Measurements from ENCODE around the gene VPS11. TPM values are rescaled to one million over a fixed set of nuclear protein-coding genes. Genes with fewer than 3 reads are reported as not detected.

The VPS11 gene
- polyA plus RNA-seq (2011; rRNA removed) (11.4 and 15.9 TPM in 2 replicates), polyA minus RNA-seq (2011; rRNA and poly(A)+ RNA removed) (22.0 and 26.1 TPM in 2 replicates)

GRCh38 chr11:119067371-119068222, at the start of gene VPS11:
TSS of gene VPS11 (plus strand) at chr11:119067818. CDS start at chr11:119067824, 6 bp downstream.
- Histone ChIP-seq H3K36me3 (ENCODE audit: control insufficient read depth, insufficient read depth, low read length) (peaks cover 10% of the 10 kb centered on the region), H3K4me3 (ENCODE audit: low read depth, low read length) (peak within 1 kb of the TSS; percentile 83), H3K27me3 (ENCODE audit: control insufficient read depth, insufficient read depth, low read length) (no peaks in the 10 kb centered on the region)
- peak; percentile 79 for DNase-seq (ENCODE audit: low read depth)
- no peak for TF ChIP-seq CTCF (IDR thresholded peaks at IDR 0.05; ENCODE audit: insufficient read depth, low read depth, low read length)
- CTCF ChIA-PET, result interaction anchor here (0.5 to 2.3 kb wide), 6 partner anchors 12 to 254 kb away, joined by 3 to 6 read pairs (median 3); a partner anchor contains a TSS
- POLR2A ChIA-PET, result interaction anchor here (0.9 to 1.2 kb wide), 2 partner anchors 17 to 28 kb away, joined by 3 to 26 read pairs; partner anchors contain the start of gene HMBS

GRCh38 chr11:119018074-119018938, 49.3 kb upstream of the VPS11 start, which contains the start of the genes RPS25 and TRAPPC4:
TSS of gene RPS25 (minus strand) at chr11:119018343. CDS start at chr11:119018284, 59 bp downstream.
TSS of gene TRAPPC4 (plus strand) at chr11:119018766. CDS start at chr11:119018796, 30 bp downstream.
- DNase-seq (ENCODE audit: low read depth), result peak; percentile 76
- ChIA-PET CTCF (interaction anchor here (0.7 to 3.4 kb wide), 4 partner anchors 12 to 329 kb away, joined by 3 to 13 read pairs (median 3); partner anchors contain the start of gene SLC37A4), POLR2A (no interaction called here)
- H3K36me3 ChIP-seq (ENCODE audit: control insufficient read depth, insufficient read depth, low read length), result peaks cover 12% of the 10 kb centered on the region
- no peak for TF ChIP-seq CTCF (IDR thresholded peaks at IDR 0.05; ENCODE audit: insufficient read depth, low read depth, low read length)
- no peaks in the 10 kb centered on the region for H3K27me3 ChIP-seq (ENCODE audit: control insufficient read depth, insufficient read depth, low read length)
- H3K4me3 ChIP-seq (ENCODE audit: low read depth, low read length), result peak within 1 kb of the TSS; percentile 85

GRCh38 chr11:119019996-119020395, 47.6 kb upstream of the VPS11 start:
- POLR2A ChIA-PET, result no interaction called here
- H3K27me3 ChIP-seq (ENCODE audit: control insufficient read depth, insufficient read depth, low read length), result no peaks in the 10 kb centered on the region
- TF ChIP-seq CTCF (IDR thresholded peaks at IDR 0.05; ENCODE audit: insufficient read depth, low read depth, low read length), result no peak

GRCh38 chr11:119021631-119022030, 46.0 kb upstream of the VPS11 start:
- no peak for TF ChIP-seq CTCF (IDR thresholded peaks at IDR 0.05; ENCODE audit: insufficient read depth, low read depth, low read length)
- peaks cover 8% of the 10 kb centered on the region for H3K36me3 ChIP-seq (ENCODE audit: control insufficient read depth, insufficient read depth, low read length)
- no peaks in the 10 kb centered on the region for H3K27me3 ChIP-seq (ENCODE audit: control insufficient read depth, insufficient read depth, low read length)
- CTCF ChIA-PET, result no interaction called here
- POLR2A ChIA-PET, result no interaction called here
- no peak overlapping the region for H3K4me3 ChIP-seq (ENCODE audit: low read depth, low read length)
- DNase-seq (ENCODE audit: low read depth), result no peak

More at GRCh38 chr11:119019996-119020395, 47.6 kb upstream of the VPS11 start:
- H3K4me3 ChIP-seq (ENCODE audit: low read depth, low read length), result peak overlapping the region; percentile 85
- CTCF ChIA-PET, result interaction anchor here (1.2 to 3.4 kb wide), 2 partner anchors 10 to 360 kb away, joined by 3 to 13 read pairs; partner anchors contain the start of gene SLC37A4
- DNase-seq (ENCODE audit: low read depth), result no peak
- H3K36me3 ChIP-seq (ENCODE audit: control insufficient read depth, insufficient read depth, low read length), result peaks cover 14% of the 10 kb centered on the region

Measured in BJ (cell line).